LoVo (cell line): ENCODE results near the gene VTI1A.
A peak's percentile ranks its signal among the peaks of the same experiment; 100 is the strongest.

Experiments used
- DNase-seq: peaks from one replicate; pipeline ENCODE4 v3.0.0-alpha.2; 2016; ENCODE audit warnings: low spot score

Gene VTI1A

GRCh38 chr10:112810711-112811151 lies 363.7 kb downstream of the VTI1A start:
- DNase-seq: no peak

GRCh38 chr10:112811741-112812551 lies 364.9 kb downstream of the VTI1A start:
- DNase-seq: peak; percentile 75

- DNase-seq: no peak
These were observed 365.6 kb downstream of the VTI1A start for GRCh38 chr10:112812586-112812985.

GRCh38 chr10:112813866-112814591 lies 367.0 kb downstream of the VTI1A start:
- no peak for DNase-seq

GRCh38 chr10:112815269-112816032 lies 368.4 kb downstream of the VTI1A start:
- DNase-seq: no peak

GRCh38 chr10:112816033-112816430 lies 369.0 kb downstream of the VTI1A start:
- no peak for DNase-seq

GRCh38 chr10:112816891-112817290 lies 369.9 kb downstream of the VTI1A start:
- DNase-seq: no peak

- DNase-seq: no peak
These were observed 371.2 kb downstream of the VTI1A start for GRCh38 chr10:112817981-112818777.

- no peak for DNase-seq
These were observed 372.2 kb downstream of the VTI1A start for GRCh38 chr10:112819231-112819630.

- no peak for DNase-seq
These were observed 373.3 kb downstream of the VTI1A start for GRCh38 chr10:112820320-112820719.

GRCh38 chr10:112821038-112821437 lies 374.0 kb downstream of the VTI1A start:
- no peak for DNase-seq

- DNase-seq: no peak
These were observed 374.6 kb downstream of the VTI1A start for GRCh38 chr10:112821663-112822062.

GRCh38 chr10:112823007-112823406 lies 376.0 kb downstream of the VTI1A start:
- no peak for DNase-seq

GRCh38 chr10:112823604-112824003 lies 376.6 kb downstream of the VTI1A start:
- no peak for DNase-seq

GRCh38 chr10:112826018-112826697 lies 379.1 kb downstream of the VTI1A start:
- no peak for DNase-seq

- DNase-seq: no peak
These were observed 380.1 kb downstream of the VTI1A start for GRCh38 chr10:112827086-112827485.

GRCh38 chr10:112827951-112828350 lies 380.9 kb downstream of the VTI1A start:
- no peak for DNase-seq

GRCh38 chr10:112831859-112832258 lies 384.8 kb downstream of the VTI1A start:
- no peak for DNase-seq

GRCh38 chr10:112832361-112832878 lies 385.4 kb downstream of the VTI1A start:
- peak; percentile 26 for DNase-seq

GRCh38 chr10:112832959-112833358 lies 385.9 kb downstream of the VTI1A start:
- no peak for DNase-seq

GRCh38 chr10:112834751-112835181 lies 387.8 kb downstream of the VTI1A start:
- DNase-seq: no peak
